GM18520 (cell line): ENCODE results near the gene ATAD3B.
"Not testable (repeated sequence)": the region's sequence is repeated elsewhere in the genome, so short reads cannot be mapped to it uniquely, and the experiment has no call there.

ENCODE experiments used
- ATAC-seq: cut with Tn5 transposase; IDR thresholded peaks from one replicate; pipeline ENCODE4 v1.9.1; 2021; ENCODE audit not compliant: unreplicated experiment

The ATAD3B gene

DNA sequence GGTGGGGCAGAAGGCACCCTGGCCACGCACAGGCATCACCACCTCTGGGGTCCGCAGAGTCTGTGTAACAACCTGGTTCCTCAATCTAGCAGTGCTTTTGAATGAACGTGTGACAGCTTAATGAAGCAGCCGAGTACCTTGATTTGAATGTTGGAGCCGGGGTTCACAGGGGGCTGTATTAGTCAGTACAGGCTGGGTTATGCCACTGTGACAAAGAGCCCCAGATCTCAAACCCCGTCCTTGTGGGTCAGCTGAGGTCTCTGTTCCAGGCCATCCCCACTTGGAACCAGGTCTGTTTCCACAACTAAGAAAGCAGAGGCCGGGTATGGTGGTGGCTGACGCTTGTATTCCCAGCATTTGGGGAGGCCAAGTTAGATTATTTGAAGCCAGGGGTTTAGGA is 58.4 kb downstream of the ATAD3B start:
- no peak for ATAC-seq

DNA sequence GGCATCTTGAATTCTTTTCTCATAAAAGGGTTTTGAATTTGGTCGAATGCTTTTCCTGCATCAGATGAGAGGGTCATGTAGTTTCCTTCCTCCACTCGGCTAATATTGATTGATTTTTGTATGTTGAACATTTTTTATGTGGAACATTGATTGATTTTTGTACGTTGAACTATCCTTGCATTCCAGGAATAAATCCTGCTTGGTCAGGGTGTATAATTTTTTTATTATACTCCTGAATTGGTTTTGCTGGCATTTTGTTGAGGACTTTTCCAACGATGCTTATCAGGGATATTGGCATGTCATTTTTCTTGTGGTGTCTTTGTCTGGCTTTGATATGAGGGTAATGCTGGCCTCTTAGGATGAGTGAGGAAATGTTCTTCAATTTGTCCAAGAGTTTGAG is 60.4 kb downstream of the ATAD3B start:
- ATAC-seq, result no peak

DNA sequence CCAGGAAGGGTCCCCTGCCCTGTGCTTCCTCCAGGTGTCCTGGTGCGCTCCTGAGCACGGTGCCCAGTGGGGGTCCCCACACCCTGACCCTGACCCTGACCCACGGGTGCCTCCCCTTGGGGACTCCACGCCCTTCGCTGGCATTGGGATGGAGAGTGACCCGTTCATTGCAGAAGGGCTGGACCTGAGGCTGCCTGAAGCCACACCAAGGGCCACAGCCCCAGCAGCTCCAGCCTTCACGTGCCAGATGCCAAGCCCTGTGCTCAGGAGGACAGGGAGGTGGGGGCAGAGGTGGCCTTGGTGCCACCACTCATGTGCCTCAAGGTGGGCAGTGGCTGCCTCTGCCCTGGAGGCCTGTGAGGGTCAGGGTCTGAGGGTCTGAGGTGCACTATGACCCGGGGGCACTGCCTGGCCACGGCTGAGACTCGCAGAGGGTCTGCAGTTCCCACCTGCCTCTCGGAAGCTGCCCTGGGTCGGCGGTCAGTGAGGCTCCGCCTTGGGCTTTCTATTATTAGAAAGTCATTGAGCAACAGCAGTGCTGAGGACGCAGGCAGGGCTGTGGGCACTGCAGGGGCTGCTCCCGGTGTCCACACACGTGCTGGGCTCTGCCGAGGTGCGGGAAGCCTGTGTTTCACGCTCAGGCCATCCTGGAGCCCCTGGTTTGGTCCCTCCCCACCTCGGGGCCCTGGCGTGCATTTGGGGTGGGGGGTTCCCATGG is 61.8 kb downstream of the ATAD3B start:
- ATAC-seq, result not testable (repeated sequence)

DNA sequence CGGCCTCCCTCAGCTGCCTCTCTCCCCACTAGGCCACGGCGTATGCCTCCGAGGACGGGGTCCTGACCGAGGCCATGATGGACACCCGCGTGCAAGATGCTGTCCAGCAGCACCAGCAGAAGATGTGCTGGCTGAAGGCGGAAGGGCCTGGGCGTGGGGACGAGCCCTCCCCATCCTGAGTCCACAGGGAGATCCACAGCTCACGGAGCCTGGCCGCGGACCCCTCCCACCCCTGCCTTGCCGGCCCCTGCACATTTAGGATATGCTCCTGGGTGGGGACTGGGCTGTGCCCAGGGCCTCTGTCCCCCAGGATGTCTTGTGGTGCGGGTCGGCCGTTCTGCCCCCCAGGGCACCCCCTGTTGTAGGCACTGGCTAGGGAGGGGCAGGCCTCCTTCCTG is 62.3 kb downstream of the ATAD3B start:
- not testable (repeated sequence) for ATAC-seq

GRCh38 chr1:1534401-1535154 is 63.0 kb downstream of the ATAD3B start:
- no peak for ATAC-seq

DNA sequence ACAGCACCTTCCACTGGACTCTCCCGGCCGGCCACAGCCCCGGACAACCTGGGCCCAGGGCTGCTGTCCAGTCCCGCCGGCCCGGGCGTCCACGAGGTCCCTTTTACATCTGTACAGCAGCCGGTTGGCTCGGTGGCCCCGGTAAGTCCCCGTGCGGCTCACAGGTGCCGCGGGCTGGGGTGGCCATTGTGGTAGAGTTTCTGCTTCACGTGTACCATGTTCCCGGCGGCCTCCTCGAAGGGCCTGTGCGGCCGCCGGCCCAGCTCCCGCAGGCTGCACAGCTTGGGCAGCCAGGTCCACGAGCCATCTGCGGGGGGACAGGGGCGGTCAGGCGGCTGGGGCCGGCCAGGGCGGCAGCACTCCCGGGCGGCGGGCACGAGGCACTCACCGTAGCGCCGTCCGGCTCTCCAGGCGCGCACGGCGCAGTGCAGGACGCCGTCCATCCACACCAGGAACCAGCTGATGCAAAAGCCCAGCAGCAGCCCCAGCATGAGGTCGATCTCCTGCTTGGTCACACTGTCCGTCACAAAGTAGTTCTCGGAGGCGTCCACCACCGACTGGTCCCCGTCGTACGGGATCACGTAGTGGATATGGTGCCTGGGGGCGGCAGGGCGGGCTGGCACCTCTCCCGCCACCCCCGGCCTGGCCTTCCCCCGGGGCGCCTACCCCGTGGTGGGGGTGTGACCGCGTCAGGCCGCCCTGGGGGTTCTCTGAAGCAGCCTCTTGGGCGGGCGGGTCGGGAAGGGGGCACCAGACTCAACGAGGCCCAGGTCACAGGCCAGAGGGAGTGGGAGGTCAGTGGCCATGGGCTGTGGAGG is 63.8 kb downstream of the ATAD3B start:
- no peak for ATAC-seq

- no peak for ATAC-seq
Observed at GRCh38 chr1:1536019-1536937, 64.7 kb downstream of the ATAD3B start.

DNA sequence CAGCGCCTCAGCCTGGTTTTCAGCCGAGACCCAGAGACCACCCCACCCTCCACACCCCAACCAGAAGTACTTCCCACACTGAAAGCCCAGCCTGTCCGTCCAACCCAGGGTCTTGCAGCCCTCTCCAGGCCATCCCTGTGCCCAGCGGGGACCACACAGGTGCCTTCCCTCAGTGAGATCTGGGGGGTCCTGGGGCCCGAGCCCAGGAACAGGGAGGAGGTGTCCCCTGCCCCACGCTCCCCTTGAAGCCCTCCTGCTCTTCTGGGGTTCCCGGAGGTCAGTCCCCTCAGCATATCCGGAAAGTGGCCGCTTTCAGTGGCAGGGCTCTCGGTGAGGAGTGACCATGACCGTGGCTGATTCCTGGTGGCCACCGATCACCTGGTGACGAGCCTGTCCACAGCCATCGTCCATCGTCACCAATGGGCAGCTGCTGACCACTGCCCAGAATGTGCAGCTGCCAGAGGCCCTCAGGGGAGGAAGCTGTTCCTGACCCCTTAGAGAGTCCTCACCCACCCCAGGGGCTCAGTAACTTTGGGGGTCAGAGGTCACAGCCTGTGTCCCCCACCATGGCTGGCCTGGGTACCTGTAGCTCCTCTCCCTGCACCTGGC is 65.5 kb downstream of the ATAD3B start:
- no peak for ATAC-seq

DNA sequence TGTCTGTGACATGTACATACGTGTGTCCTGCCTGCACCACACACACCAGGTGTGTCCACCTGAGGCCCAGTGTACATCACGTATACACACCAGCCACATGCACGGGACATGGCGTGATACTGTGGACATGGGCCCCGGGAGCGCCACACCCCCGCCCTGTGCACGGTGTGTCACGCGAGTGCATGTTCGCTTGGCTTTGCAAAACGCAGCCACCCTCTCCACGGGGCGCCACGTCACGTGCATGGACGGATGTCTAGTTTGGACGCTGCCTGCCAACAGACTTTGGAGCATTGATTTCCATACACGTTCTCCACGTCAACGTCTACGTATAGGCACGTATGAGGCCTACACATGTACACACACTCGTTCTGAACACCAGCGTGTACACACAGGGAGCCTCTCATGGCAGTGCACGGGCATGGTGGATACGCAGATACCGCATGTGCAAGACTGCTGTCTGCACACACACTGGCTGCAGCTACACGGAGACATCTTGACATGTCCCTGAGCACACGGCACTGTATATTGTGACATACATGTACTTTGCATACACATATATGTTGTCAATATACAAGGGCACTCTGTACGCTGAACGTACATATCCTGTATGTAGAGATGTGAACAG is 66.2 kb downstream of the ATAD3B start:
- no peak for ATAC-seq

DNA sequence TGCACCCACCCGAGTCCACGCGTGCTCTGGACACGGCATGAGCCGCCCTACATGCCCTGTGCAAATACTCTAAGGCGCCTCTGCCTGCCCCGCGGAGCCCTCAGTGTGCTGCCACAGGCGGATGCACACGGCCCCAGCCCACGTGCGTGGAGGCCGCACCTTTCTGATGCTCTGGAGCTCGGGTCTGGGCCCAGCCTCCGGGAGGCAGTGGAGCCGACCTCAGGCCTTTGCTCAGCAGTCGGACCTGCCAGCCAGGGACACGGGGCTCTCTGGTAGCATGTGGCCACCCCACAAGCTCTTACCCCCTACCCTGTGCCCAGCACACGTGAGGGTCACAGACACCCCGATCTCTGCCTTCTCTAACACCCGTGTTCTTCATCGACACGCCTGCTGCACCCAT is 66.8 kb downstream of the ATAD3B start:
- ATAC-seq, result no peak

GRCh38 chr1:1538989-1539309 is 67.4 kb downstream of the ATAD3B start:
- no peak for ATAC-seq

DNA sequence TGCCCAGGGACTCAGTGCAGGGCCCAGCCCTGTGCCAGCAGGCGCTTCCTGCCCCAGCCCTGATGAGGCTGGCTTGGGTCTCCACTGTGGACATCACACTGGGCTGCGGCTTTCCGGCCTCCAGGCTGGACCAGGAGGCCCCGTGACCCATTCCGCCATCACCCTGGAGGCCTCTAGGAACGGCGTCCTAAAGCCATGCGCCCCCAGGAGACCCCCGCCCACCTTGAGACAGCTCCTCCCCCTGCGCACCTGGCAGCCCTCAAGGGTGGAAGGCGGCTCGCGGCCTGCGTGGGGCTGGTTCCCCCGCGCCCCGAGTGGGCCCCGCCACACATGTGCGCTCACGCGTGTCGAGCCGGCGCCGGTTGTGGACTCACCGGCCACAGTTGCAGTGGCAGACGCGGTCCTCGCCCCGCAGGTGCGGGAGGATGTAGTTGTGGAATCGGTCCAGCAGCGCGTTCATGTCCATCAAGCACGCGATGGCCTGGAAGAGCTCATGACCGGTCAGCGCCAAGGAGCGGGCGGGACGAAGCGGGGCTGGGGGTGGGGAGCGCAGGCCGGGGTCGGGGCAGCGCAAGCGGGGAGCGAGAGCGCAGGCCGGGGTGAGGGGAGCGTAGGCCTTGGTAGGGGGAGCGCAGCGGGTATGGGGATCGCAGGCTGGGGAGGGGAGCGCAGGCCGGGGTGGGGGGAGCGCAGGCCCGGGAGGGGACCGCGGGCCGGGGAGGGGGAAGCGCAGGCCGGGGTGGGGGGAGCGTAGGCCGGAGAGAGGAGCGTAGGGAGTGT is 67.9 kb downstream of the ATAD3B start:
- ATAC-seq, result no peak

- ATAC-seq, result no peak
Observed at GRCh38 chr1:1540090-1540817, 68.7 kb downstream of the ATAD3B start, which contains the start of gene TMEM240. Gene TMEM240 (minus strand): TSS chr1:1540624. CDS start chr1:1540346, 278 bp downstream.

GRCh38 chr1:1540818-1541628 is 69.5 kb downstream of the ATAD3B start:
- ATAC-seq, result no peak

DNA sequence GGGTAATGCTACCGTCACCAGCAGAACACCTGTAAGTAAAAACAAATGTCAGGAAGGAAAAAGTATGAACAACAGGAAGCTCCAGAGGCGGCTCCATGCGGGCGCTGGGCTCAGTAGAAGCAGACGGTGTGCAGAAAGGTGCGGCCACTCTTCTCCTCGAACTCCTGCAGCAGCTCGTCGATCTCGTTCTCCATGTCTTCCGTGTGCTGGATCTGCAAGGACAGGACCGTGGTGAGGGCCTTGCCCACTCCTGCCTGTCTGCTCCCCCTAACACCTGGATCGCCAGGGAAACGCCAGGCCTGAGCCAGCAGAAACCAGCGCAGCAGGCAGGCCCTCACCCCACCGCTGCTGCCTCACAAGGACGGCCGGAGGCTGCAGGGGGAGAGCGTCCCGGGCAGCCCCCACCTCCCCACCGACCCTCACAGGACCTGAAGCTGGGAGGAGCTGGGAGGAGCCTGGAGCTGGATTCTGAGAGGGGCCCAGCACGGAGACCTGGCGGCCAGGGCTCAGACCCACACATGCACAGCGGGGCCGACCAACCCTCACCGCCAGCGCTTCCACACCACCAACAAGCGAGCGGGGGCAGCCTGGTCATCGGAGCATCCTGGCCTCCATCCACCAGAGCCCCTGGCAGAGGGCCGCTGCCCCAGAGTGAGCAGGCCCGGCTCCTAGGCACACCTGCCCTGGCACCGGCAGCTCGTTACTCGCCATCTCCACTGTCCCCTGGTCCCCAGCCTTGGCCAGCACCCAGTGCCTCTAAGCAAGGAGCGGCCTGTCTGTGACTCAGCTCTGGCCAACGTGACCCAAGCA is 70.6 kb downstream of the ATAD3B start:
- ATAC-seq, result no peak

- no peak for ATAC-seq
Observed at GRCh38 chr1:1542766-1543705, 71.5 kb downstream of the ATAD3B start.
